HG03025 (cell line): Measurements from ENCODE around the gene SOD2.
A peak's percentile ranks its signal among the peaks of the same experiment; 100 is the strongest.
"Not testable (repeated sequence)": the region's sequence is repeated elsewhere in the genome, so short reads cannot be mapped to it uniquely, and the experiment has no call there.

Experiments used
- ATAC-seq: cut with Tn5 transposase; IDR thresholded peaks from one replicate; pipeline ENCODE4 v1.9.1; 2021; ENCODE audit warnings: mild to moderate bottlenecking, moderate library complexity; ENCODE audit not compliant: unreplicated experiment, low FRiP score

SOD2 gene

GRCh38 chr6:159716247-159717096, 23.4 kb upstream of the SOD2 start:
- ATAC-seq = no peak

GRCh38 chr6:159715605-159716004, 22.6 kb upstream of the SOD2 start:
- no peak for ATAC-seq

- ATAC-seq = no peak
Observed at GRCh38 chr6:159715166-159715565, 22.1 kb upstream of the SOD2 start.

GRCh38 chr6:159714404-159714803, 21.4 kb upstream of the SOD2 start:
- ATAC-seq = no peak

GRCh38 chr6:159713984-159714383, 20.9 kb upstream of the SOD2 start:
- no peak for ATAC-seq

- ATAC-seq = not testable (repeated sequence)
Observed at GRCh38 chr6:159712389-159712788, 19.3 kb upstream of the SOD2 start.

GRCh38 chr6:159710603-159711002, 17.6 kb upstream of the SOD2 start:
- not testable (repeated sequence) for ATAC-seq

- no peak for ATAC-seq
Observed at GRCh38 chr6:159701413-159701999, 8.5 kb upstream of the SOD2 start.

GRCh38 chr6:159700970-159701369, 7.9 kb upstream of the SOD2 start:
- no peak for ATAC-seq

- ATAC-seq = no peak
Observed at GRCh38 chr6:159695984-159696383, 2.9 kb upstream of the SOD2 start.

GRCh38 chr6:159693894-159694545, 979 bp upstream of the SOD2 start:
- ATAC-seq = peak; percentile 2

GRCh38 chr6:159692303-159693127, 526 bp downstream of the SOD2 start:
- ATAC-seq = peak; percentile 45

GRCh38 chr6:159691963-159692287, 1.1 kb downstream of the SOD2 start:
- ATAC-seq = no peak

- no peak for ATAC-seq
Observed at GRCh38 chr6:159691133-159691962, 1.7 kb downstream of the SOD2 start.

GRCh38 chr6:159690135-159690534, 2.9 kb downstream of the SOD2 start:
- ATAC-seq = not testable (repeated sequence)

- ATAC-seq = no peak
Observed at GRCh38 chr6:159689001-159689400, 4.0 kb downstream of the SOD2 start.

GRCh38 chr6:159688266-159688905, 4.7 kb downstream of the SOD2 start:
- no peak for ATAC-seq

- ATAC-seq = no peak
Observed at GRCh38 chr6:159687341-159687740, 5.7 kb downstream of the SOD2 start.

- no peak for ATAC-seq
Observed at GRCh38 chr6:159686703-159687102, 6.3 kb downstream of the SOD2 start.
